HepG2 (cell line): ENCODE results near the gene KRTAP10-2.

Source experiments
- CTCF ChIP-seq: sonication (generic); formaldehyde crosslinking; IDR thresholded peaks from 2 replicates; pipeline ENCODE4 v1.5.0; 2020; ENCODE audit warnings: mild to moderate bottlenecking, missing genetic modification reagents, moderate library complexity
- MYC ChIP-seq: sonication (generic); formaldehyde crosslinking; IDR thresholded peaks from 2 replicates; pipeline ENCODE4 v1.9.0; 2021; ENCODE audit warnings: missing genetic modification reagents, borderline replicate concordance
- ONECUT2 ChIP-seq: sonication (generic); formaldehyde crosslinking; IDR thresholded peaks from 2 replicates; pipeline ENCODE4 v1.4.0; 2020; ENCODE audit warnings: missing genetic modification reagents
- POLR2A ChIP-seq, 2 experiments: IDR thresholded peaks; 2 replicates each; pipeline ENCODE4 v1.6.1; 2011; ENCODE audit warnings: low read depth in 2 of 2, low read length in 2 of 2, mild to moderate bottlenecking in 1 of 2, moderate library complexity in 1 of 2; ENCODE audit not compliant: insufficient read depth in 1 of 2
- ZBTB34 ChIP-seq: sonication (generic); formaldehyde crosslinking; IDR thresholded peaks from 2 replicates; pipeline ENCODE4 v1.8.0; 2022; ENCODE audit warnings: mild to moderate bottlenecking, missing genetic modification reagents
- ZFP36 ChIP-seq: fragments of 150-350 bp; IDR thresholded peaks from 2 replicates; pipeline ENCODE4 v1.6.1; 2018; ENCODE audit warnings: borderline replicate concordance, low read length, low read depth; ENCODE audit not compliant: partially characterized antibody

- TF ChIP-seq ZFP36 = no peak
- no peak for TF ChIP-seq CTCF
- TF ChIP-seq MYC (CRISPR knock-in tag) = no peak
- TF ChIP-seq ONECUT2 (CRISPR knock-in tag) = no peak
- TF ChIP-seq POLR2A (IDR thresholded peaks at IDR 0.05; ENCODE audit: insufficient read depth in 1 of 2, low read depth in 2 of 2, low read length in 2 of 2) = no peak
- no peak for TF ChIP-seq ZBTB34 (CRISPR knock-in tag)
Measured at GRCh38 chr21:44578371-44579055, 27.2 kb upstream of the KRTAP10-2 start.
